Neural cell (in vitro differentiated cells): ENCODE data around the gene MED27. TPM values are rescaled to one million over a fixed set of nuclear protein-coding genes. Genes with fewer than 3 reads are reported as not detected.

Experiments used
- H2AFZ ChIP-seq: fragments of 200-600, 300-800 bp; sonication (generic), shearing (Covaris generic); 2 replicates; pipeline ENCODE4 v1.6.0; 2014; ENCODE audit warnings: low read depth, mild to moderate bottlenecking, antibody characterized with exemption, low read length, moderate library complexity
- H3F3A ChIP-seq: fragments of 200-600 bp; shearing (Covaris generic); 2 replicates; pipeline ENCODE4 v1.6.1; 2016; ENCODE audit warnings: mild to moderate bottlenecking, moderate library complexity, mixed read lengths, antibody characterized with exemption, low read length; ENCODE audit not compliant: insufficient read depth, poor library complexity, severe bottlenecking
- H3K27ac ChIP-seq: fragments of 200-600, 300-800 bp; sonication (generic), shearing (Covaris generic); 2 replicates; pipeline ENCODE4 v1.5.1; 2014; ENCODE audit warnings: mild to moderate bottlenecking, low read length, moderate library complexity
- H3K27me3 ChIP-seq: fragments of 300-800, 200-600 bp; sonication (generic), shearing (Covaris generic); 2 replicates; pipeline ENCODE4 v1.6.0; 2014; ENCODE audit warnings: mild to moderate bottlenecking, low read depth, low read length, moderate library complexity; ENCODE audit not compliant: insufficient read depth
- H3K36me3 ChIP-seq: fragments of 300-800, 200-600 bp; sonication (generic), shearing (Covaris generic); 2 replicates; pipeline ENCODE4 v1.5.1; 2014; ENCODE audit warnings: mild to moderate bottlenecking, antibody characterized with exemption, low read length, moderate library complexity; ENCODE audit not compliant: insufficient read depth
- H3K4me2 ChIP-seq: fragments of 300-800, 200-600 bp; sonication (generic), shearing (Covaris generic); 2 replicates; pipeline ENCODE4 v1.6.0; 2014; ENCODE audit warnings: mild to moderate bottlenecking, low read length
- H3K4me3 ChIP-seq: fragments of 300-800, 200-600 bp; sonication (generic), shearing (Covaris generic); 2 replicates; pipeline ENCODE4 v1.5.1; 2014; ENCODE audit warnings: mild to moderate bottlenecking, low read length, moderate library complexity
- H3K79me2 ChIP-seq: fragments of 200-600 bp; shearing (Covaris generic); replicated peaks from 2 replicates; pipeline ENCODE4 v1.6.0; 2014; ENCODE audit warnings: mild to moderate bottlenecking, low read length, moderate library complexity; ENCODE audit not compliant: insufficient read depth
- H3K9ac ChIP-seq: fragments of 300-800, 200-600 bp; sonication (generic), shearing (Covaris generic); 2 replicates; pipeline ENCODE4 v1.6.1; 2016; ENCODE audit warnings: mild to moderate bottlenecking, low read length, mixed read lengths
- H3K9me2 ChIP-seq: fragments of 200-600 bp; shearing (Covaris generic); 2 replicates; pipeline ENCODE4 v1.6.1; 2016; ENCODE audit warnings: mild to moderate bottlenecking, low read length, mixed read lengths; ENCODE audit not compliant: insufficient read depth
- H3K9me3 ChIP-seq: fragments of 200-600, 300-800 bp; sonication (generic), shearing (Covaris generic); 2 replicates; pipeline ENCODE4 v1.6.1; 2016; ENCODE audit warnings: mild to moderate bottlenecking, mixed run types, low read length, moderate library complexity, mixed read lengths
- H4K20me1 ChIP-seq: fragments of 200-600 bp; shearing (Covaris generic); 2 replicates; pipeline ENCODE4 v1.6.1; 2016; ENCODE audit warnings: mild to moderate bottlenecking, mixed run types; ENCODE audit not compliant: insufficient read depth
- CTCF ChIP-seq: fragments of 450-650 bp; IDR thresholded peaks from 2 replicates; pipeline ENCODE4 v1.5.1; 2014; ENCODE audit warnings: antibody characterized with exemption, mild to moderate bottlenecking, moderate library complexity; ENCODE audit not compliant: poor library complexity, severe bottlenecking
- EP300 ChIP-seq: fragments of 450-650 bp; conservative IDR thresholded peaks from 2 replicates; pipeline ENCODE4 v1.6.1; 2014; ENCODE audit warnings: antibody characterized with exemption, mild to moderate bottlenecking, moderate library complexity; ENCODE audit not compliant: poor library complexity, severe bottlenecking
- EZH2 ChIP-seq: fragments of 200-600, 300-800 bp; shearing (Covaris generic), sonication (generic); IDR thresholded peaks from 2 replicates; pipeline ENCODE4 v1.6.1; 2014; ENCODE audit warnings: antibody characterized with exemption, low read length, borderline replicate concordance, mild to moderate bottlenecking; ENCODE audit not compliant: insufficient read depth, poor library complexity, severe bottlenecking
- MXI1 ChIP-seq: fragments of 450-650 bp; conservative IDR thresholded peaks from 2 replicates; pipeline ENCODE4 v1.6.1; 2014; ENCODE audit warnings: antibody characterized with exemption, mild to moderate bottlenecking; ENCODE audit not compliant: poor library complexity, severe bottlenecking
- POLR2AphosphoS5 ChIP-seq: IDR thresholded peaks from 2 replicates; pipeline ENCODE4 v1.6.1; 2012
- RAD21 ChIP-seq: fragments of 450-650 bp; conservative IDR thresholded peaks from 2 replicates; pipeline ENCODE4 v1.6.1; 2014; ENCODE audit warnings: antibody characterized with exemption, mild to moderate bottlenecking, moderate library complexity
- REST ChIP-seq: IDR thresholded peaks from 2 replicates; pipeline ENCODE4 v1.6.1; 2012; ENCODE audit warnings: borderline replicate concordance
- SMC3 ChIP-seq: fragments of 450-650 bp; conservative IDR thresholded peaks from 2 replicates; pipeline ENCODE4 v1.6.1; 2014; ENCODE audit warnings: antibody characterized with exemption, mild to moderate bottlenecking, moderate library complexity; ENCODE audit not compliant: poor library complexity
- TAF1 ChIP-seq: IDR thresholded peaks from 2 replicates; pipeline ENCODE4 v1.6.1; 2012; ENCODE audit warnings: low read depth
- polyA plus RNA-seq: library from polyadenylated mRNA; depleted of rRNA; stranded (reverse); fragments of >200 nt; gene quantifications from 2 replicates; pipeline ENCODE4 v1.2.3, GENCODE V29; 2014

MED27 gene
- polyA plus RNA-seq, 1 donor from 2014 or later = 7.5 TPM

GRCh38 chr9:131841765-131842318 lies 237.8 kb downstream of the MED27 start:
- Histone ChIP-seq H3K36me3 (no peaks in the 10 kb centered on the region), H3K9me3 (no peaks in the 10 kb centered on the region), H3K4me2 (no peak overlapping the region)

More at GRCh38 chr9:131841765-131842318, 237.8 kb downstream of the MED27 start:
- Histone ChIP-seq H2AFZ (no peak overlapping the region), H3K27ac (no peak overlapping the region), H3F3A (no peaks in the 10 kb centered on the region), H3K4me3 (no peak overlapping the region), H4K20me1 (no peaks in the 10 kb centered on the region), H3K79me2 (no peaks in the 10 kb centered on the region), H3K27me3 (no peaks in the 10 kb centered on the region), H3K9ac (no peak overlapping the region), H3K9me2 (no peaks in the 10 kb centered on the region)
- no peak for TF ChIP-seq CTCF
- no peak for TF ChIP-seq POLR2AphosphoS5
- no peak for TF ChIP-seq MXI1
- no peak for TF ChIP-seq SMC3
- no peak for TF ChIP-seq TAF1
- no peak for TF ChIP-seq REST
- TF ChIP-seq RAD21 = no peak
- TF ChIP-seq EP300 = no peak
- TF ChIP-seq EZH2 = no peak
